AG09319 (cell line): Measurements from ENCODE around the gene NOL4.

Experiments used
- DNase-seq: peaks from one replicate; pipeline ENCODE4 v3.0.0-alpha.2; 2010; ENCODE audit warnings: low read depth; ENCODE audit errors: extremely low read depth
- TF ChIP-seq, protein P1 (sequence below): IDR thresholded peaks from 2 replicates; pipeline ENCODE4 v1.5.1; 2011; ENCODE audit warnings: low read depth, mild to moderate bottlenecking, inconsistent platforms, low read length, moderate library complexity

NOL4 gene

DNA sequence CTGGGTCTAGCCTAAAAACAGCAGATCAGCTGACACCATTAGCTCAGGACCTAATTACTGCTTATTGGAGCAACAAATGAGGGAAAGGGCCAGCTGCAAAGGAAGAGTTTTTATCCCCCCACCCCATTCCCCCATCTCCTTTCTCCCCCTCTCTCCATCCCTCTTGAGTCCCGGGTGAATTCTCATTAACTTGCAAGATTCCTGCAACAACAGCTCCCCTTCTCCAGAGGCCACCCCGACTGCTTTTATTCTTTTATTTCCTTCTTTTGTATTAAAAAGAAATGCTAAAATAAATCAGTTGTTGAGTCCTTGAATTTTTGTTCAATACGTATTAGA lies 473 bp upstream of the NOL4 start:
- TF ChIP-seq, protein P1, sequence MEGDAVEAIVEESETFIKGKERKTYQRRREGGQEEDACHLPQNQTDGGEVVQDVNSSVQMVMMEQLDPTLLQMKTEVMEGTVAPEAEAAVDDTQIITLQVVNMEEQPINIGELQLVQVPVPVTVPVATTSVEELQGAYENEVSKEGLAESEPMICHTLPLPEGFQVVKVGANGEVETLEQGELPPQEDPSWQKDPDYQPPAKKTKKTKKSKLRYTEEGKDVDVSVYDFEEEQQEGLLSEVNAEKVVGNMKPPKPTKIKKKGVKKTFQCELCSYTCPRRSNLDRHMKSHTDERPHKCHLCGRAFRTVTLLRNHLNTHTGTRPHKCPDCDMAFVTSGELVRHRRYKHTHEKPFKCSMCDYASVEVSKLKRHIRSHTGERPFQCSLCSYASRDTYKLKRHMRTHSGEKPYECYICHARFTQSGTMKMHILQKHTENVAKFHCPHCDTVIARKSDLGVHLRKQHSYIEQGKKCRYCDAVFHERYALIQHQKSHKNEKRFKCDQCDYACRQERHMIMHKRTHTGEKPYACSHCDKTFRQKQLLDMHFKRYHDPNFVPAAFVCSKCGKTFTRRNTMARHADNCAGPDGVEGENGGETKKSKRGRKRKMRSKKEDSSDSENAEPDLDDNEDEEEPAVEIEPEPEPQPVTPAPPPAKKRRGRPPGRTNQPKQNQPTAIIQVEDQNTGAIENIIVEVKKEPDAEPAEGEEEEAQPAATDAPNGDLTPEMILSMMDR = no peak
- no peak for DNase-seq

DNA sequence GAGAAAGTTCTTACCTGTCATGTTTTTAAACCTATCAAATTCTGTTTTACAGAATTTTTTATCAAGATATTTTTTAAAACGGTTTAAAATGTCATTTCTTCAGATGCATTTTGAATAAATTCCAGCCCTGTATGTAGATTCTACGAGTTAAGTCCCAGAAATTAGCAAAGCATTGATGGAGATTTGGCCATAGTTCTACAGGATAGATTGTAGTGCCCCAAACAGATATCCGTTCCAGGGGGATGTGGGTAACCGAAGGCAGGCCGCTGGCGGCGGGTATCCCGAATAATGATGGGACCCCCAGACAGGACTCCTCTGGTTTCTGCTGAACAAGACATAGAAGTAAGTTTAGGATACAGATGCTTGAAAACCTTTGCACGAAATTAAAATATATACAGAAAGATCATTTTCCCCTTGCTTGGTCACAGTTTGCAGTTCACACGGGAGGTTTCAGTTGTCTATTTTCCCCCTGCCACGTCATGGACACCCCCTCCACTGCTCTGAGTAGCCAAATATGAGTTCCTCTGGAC lies 755 bp downstream of the NOL4 start:
- DNase-seq = no peak
- TF ChIP-seq, protein P1 = no peak

DNA sequence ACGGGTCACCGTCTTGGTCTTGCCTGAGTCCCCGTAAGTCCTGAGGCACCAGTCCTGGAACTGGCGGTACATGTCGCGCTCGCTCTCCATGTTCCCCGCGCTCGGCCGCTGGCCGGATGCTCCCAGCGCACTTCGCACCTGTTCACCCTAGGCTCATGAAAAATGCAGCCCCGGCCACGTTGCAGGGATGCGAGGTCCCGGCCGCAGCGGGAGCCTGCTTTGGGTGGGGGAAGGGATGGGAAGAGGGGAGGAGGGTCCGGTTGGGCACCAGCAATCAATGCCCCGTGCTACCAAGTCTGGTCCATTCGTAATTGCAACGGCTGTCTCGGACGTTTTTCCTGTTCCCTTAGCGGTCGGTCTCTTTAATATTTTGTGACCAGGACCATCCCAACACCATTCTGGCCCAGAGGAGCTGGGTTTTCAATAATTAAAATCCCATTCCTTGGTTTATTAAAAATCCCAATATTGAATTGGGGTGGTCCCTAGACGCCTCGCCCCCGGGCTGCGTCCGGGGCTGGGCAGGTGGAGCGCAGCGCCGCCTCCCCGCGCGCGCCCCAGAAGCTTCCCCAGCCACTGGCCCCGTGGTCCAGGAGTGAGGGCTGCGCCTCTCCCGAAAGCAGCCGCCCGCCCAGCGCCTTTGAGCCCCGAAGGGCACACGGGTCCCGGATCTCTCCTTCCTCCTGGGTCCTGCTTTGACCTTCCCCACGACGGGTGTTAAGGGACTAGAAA lies 1.4 kb downstream of the NOL4 start:
- TF ChIP-seq, protein P1 = no peak
- no peak for DNase-seq

DNA sequence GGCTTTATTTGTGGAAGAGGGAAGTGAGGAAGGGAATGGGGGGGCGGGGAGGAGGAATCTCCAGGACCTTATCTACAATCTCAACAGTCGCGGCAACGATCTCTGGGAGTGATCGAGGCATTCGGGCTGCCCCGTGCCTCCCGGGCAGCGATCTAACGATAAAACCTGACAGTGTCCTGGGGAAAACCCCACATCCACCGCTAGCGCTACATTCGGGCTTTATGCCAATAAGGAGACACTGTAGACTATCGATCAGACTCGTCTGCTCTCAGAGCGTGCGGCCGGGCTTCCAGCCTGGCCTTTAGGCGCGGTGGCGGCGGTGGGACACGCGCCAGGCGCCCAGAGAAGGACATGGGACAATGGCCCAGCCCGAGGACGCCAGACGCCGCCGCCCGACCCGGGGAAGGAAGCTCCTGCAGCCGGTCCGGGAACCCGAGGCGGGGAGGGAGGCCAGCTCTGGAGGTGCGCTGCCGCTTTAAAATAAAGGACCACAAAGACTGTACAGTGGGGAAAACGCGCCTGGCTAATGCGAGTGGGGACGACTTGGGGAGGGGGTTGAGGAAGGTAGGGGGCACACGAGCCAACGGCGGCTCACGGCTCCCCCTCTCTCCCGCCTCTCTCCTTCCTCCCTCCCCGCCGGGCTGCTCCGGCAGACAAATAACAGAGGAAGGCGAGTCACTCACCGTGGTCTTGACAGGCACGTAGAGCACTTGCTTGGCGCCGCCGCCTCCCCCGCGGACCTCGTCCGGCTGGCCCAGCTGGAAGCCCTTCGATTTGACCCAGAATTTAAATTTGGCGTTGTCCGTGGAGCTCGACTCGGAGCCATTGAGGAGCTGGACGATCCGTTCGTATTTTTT lies 2.2 kb downstream of the NOL4 start:
- DNase-seq = no peak
- TF ChIP-seq, protein P1 = no peak

DNA sequence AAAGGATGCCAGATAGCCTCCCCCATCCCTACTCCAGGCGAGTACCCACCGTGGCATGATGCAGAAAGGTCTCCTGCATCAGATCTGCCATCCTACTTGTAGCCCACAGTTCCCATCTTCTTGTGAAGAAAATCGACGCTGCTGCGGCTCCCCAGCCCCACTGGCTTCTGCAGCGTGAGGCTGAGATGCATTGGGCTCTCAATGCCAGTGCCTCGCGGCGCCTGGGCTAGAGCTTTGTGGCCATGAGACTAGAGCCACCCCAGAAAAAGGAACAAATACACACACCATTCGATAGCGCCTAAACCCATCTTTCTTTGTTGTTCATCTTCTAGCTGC lies 2.8 kb downstream of the NOL4 start:
- no peak for DNase-seq
- TF ChIP-seq, protein P1 = no peak

DNA sequence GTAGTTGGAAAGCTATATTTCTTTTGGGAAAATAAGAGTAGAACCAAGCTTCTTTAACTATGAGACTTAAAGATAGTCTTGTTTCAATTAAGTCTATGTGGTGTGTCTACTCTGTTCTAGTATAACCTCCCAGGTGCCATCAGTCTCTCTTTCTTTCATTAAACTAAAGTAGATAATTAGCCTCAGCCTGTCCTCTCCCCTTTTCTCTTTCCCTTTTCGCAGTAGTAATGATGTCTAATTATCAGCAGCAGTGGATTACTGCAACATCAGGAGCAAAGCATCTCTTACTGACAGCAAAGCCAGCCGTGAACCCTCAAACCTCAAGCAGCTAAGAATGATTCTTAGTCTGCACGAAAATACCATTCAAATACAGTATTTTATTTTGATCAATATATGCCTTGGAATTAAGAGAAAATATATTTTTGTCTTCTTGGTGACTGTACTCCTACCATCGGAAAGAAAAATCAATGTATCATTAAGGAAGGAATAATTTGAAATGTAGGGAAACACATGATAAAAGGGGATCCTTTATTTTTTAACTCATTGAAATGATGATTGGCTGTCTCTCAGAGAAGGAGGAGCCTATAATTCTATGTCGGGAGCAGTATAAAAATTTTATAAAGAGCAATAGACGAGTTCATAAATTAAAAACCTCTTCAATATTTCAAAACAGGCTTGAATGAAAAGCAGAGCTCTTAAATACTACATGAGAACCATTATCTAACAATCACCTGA lies 4.5 kb downstream of the NOL4 start:
- TF ChIP-seq, protein P1 = no peak
- no peak for DNase-seq
